ENCODE data around the gene POLR2L. TPM values are rescaled to one million over a fixed set of nuclear protein-coding genes. Genes with fewer than 3 reads are reported as not detected.

POLR2L gene
- 67.7 and 69.6 TPM in 2 replicates for total RNA-seq

DNA sequence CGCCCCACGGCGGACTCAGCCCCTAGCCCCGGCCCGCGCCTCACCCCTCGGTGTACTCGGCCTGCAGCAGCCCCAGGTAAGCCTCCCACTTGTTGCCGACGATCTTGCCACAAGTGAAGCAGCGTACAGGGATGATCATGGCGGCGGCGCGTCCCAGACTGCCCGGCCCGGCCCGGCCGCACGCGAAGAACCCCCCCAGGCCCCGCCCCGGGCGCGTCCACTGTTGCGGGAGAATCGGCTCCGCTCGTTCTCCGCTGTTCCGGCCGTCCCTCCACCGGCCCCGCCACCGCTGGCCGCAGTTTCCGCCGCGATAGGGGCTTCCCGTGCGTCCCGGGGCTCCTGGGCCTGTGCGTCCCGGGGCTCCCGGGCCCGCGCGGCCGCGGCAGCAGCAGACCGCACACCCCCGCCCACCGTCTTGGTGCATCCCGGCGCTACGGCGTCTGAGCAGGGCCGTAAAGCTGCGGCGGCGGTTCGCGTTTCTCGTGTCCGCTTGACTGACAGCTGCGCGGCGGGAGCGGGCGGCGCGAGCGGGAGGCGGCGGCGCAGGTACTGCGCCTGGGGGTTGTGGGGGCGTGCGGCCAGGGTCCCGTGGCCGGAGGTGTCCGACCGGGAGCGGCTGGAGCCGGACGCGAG, at the start of gene POLR2L, which contains the start of gene TSPAN4:
TSS of gene POLR2L (minus strand) at position 160 of the 633 bp plus-strand sequence. CDS start at position 139, 21 bp downstream.
TSS of gene TSPAN4 (plus strand) at position 483 of the 633 bp plus-strand sequence. CDS start 7,453 bp downstream, outside the sequence.

DNA sequence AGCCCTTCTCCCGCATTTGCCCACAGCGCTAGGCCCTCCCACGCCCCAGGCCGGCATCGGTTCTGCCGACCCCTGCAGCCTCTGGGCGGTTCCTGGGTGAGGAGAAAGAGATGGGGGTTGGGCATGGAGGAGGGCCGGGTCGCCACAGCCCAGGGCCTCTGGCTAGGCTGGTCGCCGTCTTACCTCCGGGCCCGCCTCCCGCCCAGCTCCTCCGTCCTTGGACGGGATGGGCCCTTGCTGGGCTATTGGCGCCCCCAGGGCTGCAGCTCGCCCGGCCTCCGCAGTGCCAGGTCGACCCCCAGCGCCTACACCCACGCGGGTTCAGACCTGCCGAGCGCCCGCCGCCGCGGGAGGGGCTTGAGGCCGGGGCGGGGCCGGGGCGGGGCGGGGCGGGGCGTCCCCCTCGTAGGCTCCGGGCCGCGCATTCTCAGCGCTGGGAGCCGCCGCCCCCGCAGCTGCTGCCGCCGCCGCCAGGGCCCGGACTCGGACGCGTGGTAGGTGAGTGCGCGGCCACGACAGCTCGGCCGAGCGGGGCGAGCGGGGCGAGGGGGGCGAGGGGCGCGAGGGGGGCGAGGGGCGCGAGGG, 9.7 kb downstream of the POLR2L start, which contains the start of gene CD151:
TSS of gene CD151 (plus strand) at position 424 of the 585 bp plus-strand sequence. CDS start 3,118 bp downstream, outside the sequence.

DNA sequence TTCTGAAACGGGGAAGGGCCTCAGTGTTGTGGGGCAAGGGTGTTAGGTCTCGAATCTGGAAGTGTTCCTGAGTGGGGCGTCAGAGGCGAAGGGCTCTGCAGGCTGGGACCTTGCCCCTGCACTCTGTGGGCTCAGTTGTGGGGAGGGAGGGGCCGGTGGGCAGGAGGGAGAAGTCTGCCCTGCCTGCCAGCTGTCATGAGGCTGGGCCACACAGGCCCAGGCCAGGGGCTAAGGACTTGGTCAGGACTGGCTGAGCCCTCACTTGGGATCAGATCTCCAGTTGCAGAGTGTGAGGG, 14.5 kb downstream of the POLR2L start, which contains the start of gene CRACR2B:
TSS of gene CRACR2B (plus strand) at position 23 of the 296 bp plus-strand sequence. CDS start 689 bp downstream, outside the sequence.

DNA sequence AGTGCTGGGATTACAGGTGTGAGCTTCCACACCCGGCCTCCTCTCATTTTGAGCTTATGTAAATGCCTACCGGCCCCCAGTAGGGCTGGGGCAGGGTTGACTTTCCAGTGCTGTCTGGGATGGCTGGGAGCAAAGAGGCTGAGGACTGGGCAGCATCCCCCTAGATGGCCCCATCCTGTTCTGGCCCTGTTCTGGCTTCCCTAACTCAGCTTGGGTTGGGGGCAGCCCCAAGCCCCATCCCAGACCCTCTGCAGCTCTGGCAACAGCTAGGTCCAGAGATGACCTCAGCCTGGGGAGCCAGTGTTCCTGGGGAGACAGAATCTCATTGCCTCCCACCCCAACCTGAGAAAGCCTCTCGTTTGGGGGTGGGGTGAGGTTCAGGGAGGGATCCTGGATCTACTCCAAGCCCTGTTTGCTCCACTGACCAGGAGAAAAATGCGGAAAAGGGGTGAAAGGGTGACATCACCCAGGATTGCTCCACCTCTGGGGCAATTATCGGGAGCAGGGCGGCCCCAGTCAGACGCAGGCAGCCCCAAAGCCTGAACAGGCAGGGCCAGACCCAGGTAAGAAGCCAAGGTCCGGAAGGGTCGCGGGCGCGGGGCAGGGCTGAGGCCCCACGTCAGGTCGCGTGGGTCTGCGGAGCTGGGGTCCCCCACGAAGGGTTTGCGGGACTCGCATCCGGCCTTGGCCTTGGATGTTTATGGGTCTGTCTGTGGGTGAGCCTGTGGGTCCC, 23.8 kb downstream of the POLR2L start, which contains the start of gene PNPLA2:
TSS of gene PNPLA2 (plus strand) at position 519 of the 733 bp plus-strand sequence. CDS start 805 bp downstream, outside the sequence.

DNA sequence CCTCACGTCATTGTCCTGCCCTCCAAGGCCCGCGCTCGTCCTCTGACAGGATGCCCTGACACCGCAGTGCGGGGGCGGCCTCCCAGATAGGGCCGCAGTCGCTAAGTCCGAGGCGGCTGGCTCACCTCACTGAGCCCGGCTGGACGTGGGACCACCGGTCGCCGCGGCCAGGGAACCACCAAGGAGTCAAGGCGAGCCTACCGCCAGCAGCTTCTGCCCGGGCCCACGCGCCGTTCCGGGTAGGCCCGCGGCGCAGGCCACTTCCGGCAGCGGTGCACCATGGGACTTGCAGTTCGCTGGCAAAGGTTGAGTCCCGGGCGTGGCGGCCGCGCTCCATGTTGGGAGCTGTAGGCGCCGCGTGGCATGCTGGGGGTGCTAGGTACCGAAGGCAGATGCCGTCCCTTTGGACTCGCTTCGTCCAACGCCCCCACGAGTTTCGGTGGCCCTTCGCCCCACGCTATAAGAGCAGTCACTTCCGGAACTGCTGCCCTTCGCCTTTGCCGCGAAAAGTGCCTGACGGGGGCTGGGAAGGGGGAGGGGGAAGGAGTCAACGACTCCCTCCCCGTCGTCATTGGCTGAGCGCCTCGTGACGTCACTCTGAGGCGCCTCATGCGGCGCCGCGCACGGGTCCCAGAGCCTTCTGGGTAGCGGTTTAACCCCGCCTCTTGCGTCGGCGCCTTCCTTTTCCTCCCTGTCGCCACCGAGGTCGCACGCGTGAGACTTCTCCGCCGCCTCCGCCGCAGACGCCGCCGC, 32.9 kb downstream of the POLR2L start, which contains the start of gene RPLP2:
TSS of gene RPLP2 (plus strand) at position 681 of the 753 bp plus-strand sequence. CDS start 268 bp downstream, outside the sequence.

DNA sequence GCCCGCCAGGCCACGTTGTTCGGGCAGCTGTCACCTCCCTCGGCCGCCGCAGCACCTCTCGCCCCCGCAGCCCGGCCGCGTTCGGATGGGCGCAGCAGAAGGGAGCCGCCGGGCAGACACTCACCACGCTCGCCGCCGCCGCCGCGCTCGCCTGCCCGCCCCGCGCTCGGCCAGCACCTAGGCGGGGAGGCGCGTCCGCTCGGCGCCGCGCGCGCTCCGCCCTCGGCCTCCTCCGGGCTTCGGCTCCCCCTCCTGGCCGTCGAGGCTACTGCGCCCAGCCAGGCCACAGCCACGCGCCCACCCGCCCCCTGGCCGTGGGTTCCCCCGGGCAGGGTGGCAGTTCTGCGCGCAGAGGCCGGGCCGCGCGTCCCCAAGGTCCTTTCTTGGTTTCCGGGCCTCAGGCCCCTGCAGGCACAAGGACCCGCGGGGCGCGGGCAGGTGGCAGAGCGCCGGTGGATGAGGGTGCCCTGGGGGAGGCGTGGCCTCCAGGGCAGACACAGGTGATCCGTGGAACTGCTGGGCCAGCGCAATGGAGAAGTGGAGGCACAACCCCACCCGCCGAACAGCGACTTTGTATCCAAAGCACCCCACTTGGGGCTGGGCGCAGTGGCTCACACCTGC, 44.1 kb downstream of the POLR2L start, which contains the start of gene SLC25A22:
TSS of gene SLC25A22 (minus strand) at position 189 of the 621 bp plus-strand sequence. CDS start 3,275 bp downstream, outside the sequence.

DNA sequence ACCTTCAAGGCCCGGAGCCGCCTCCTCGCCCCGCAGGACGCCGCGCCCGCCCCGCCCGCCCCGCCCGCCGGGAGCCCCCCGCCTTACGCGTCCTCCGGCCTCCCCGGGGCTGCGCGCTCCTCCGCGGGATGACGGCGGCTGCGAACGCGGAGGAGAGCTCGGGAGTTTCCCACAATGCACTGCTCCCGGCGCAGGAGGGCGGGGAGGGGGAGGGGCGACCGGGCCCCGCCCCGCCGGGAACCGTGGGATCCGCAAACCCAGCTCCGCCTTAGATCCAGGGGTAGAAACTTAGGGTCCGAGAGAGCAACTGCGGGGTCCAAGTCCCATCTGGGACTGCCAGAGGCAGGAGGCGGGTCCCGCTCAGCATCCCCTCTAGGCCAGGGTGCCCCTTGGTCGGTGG, 52.4 kb downstream of the POLR2L start, which contains the start of gene CEND1:
TSS of gene CEND1 (minus strand) at position 148 of the 400 bp plus-strand sequence. CDS start 1,514 bp downstream, outside the sequence.

Small RNAs within 50 kb of the gene (small RNA-seq; reads per million reads assigned to genes)
- not detected for gene SNORA52

Other genes with a start within 250 kb of the POLR2L start
- gene IRF7, start 226.6 kb downstream of the POLR2L start, total RNA-seq = 10.6 and 18.5 TPM in 2 replicates
- gene CDHR5, start 217.6 kb downstream of the POLR2L start, total RNA-seq = not detected in 2 replicates
- not detected in 2 replicates for gene SCT, start 215.3 kb downstream of the POLR2L start, total RNA-seq
- 0.12 and 0.32 TPM in 2 replicates for gene DRD4, start 205.3 kb downstream of the POLR2L start, total RNA-seq
- gene DEAF1, start 147.3 kb downstream of the POLR2L start, total RNA-seq = 37.0 and 40.8 TPM in 2 replicates
- gene TMEM80, start 146.7 kb downstream of the POLR2L start, total RNA-seq = 8.9 and 17.2 TPM in 2 replicates
- 19.3 and 31.7 TPM in 2 replicates for gene EPS8L2, start 136.3 kb downstream of the POLR2L start, total RNA-seq
- 92.8 and 94.2 TPM in 2 replicates for gene TALDO1, start 95.1 kb downstream of the POLR2L start, total RNA-seq
- 48.3 and 49.3 TPM in 2 replicates for gene GATD1, start 65.0 kb downstream of the POLR2L start, total RNA-seq
- 0.97 and 1.9 TPM in 2 replicates for gene CEND1, start 52.4 kb downstream of the POLR2L start, total RNA-seq
- gene SLC25A22, start 44.2 kb downstream of the POLR2L start, total RNA-seq = 14.2 and 17.4 TPM in 2 replicates
- gene PIDD1, start 37.3 kb downstream of the POLR2L start, total RNA-seq = 4.4 and 5.6 TPM in 2 replicates
- 47.4 and 134 TPM in 2 replicates for gene RPLP2, start 32.6 kb downstream of the POLR2L start, total RNA-seq
- 29.4 and 33.1 TPM in 2 replicates for gene PNPLA2, start 23.6 kb downstream of the POLR2L start, total RNA-seq
- 0.32 and 0.85 TPM in 2 replicates for gene CRACR2B, start 14.6 kb downstream of the POLR2L start, total RNA-seq
- gene CD151, start 9.6 kb downstream of the POLR2L start, total RNA-seq = 283 and 456 TPM in 2 replicates
- gene TSPAN4, start 323 bp upstream of the POLR2L start, total RNA-seq = 129 and 138 TPM in 2 replicates
- gene CHID1, start 68.3 kb upstream of the POLR2L start, total RNA-seq = 63.4 and 63.6 TPM in 2 replicates
- 50.4 and 60.7 TPM in 2 replicates for gene AP2A2, start 83.3 kb upstream of the POLR2L start, total RNA-seq
- gene MUC6, start 194.2 kb upstream of the POLR2L start, total RNA-seq = not detected in 2 replicates
- gene MUC2, start 232.3 kb upstream of the POLR2L start, total RNA-seq = not detected in 2 replicates

Data from hair follicle dermal papilla cell (primary cell).